NCI-H510A treated with DMSO at 0.1 percent for 48 hours (cell line): ENCODE measurements around the gene ANKRD2.
A peak's percentile ranks its signal among the peaks of the same experiment; 100 is the strongest.

Experiments
- DNase-seq: peaks from one replicate; lab custom pipeline; 2025; lab: John Stamatoyannopoulos, UW

Gene ANKRD2

DNA sequence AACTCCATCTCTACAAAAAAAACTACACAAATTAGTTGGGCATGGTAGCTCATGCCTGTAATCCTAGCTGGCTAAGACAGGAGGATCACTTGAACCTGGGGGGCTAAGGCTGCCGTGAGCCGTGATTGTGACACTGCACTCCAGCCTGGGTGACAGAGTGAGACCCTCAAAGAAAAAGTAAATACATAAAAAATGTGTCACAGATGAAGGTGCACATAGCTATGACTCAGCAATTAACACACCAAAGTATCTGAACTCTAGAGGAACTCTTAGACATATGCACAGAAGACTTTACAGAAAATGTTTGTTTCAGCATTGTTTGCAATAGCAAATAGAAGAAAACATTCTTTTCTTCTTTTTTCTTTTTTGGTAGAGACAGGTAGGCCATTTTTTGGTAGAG lies 25.2 kb downstream of the ANKRD2 start:
- no peak for DNase-seq

DNA sequence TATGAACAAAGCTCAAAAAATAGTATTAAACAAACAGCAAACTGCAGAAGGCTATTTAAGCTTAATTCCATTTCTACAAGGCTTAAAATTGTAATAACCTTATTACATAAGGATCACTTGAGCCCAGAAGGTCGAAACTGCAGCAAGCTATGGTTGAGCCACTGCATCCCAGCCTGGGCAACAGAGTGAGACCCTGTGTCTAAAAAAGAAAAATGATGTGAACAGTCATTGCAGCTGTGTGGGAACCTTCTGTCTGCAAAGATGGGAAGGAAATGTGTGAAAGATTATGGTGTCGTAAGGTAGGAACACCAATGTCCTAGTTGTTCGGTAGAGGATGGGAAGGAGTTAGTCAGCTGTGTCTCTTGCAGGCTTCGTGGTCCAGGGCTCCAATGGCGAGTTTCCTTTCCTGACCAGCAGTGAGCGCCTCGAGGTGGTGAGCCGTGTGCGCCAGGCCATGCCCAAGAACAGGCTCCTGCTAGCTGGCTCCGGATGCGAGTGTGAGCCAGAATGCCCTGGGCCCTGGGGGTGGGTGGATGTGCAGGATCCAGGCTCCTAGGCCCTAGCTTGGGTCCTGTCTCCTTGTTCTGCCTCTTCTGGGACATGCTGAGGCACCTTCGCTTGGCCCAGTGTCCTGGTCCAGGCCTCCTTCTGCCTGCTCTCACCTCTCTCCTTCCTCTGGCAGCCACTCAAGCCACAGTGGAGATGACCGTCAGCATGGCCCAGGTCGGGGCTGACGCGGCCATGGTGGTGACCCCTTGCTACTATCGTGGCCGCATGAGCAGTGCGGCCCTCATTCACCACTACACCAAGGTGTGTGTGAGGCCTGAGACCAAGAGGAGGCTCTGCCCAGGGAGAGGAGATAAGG lies 26.1 kb downstream of the ANKRD2 start:
- no peak for DNase-seq

DNA sequence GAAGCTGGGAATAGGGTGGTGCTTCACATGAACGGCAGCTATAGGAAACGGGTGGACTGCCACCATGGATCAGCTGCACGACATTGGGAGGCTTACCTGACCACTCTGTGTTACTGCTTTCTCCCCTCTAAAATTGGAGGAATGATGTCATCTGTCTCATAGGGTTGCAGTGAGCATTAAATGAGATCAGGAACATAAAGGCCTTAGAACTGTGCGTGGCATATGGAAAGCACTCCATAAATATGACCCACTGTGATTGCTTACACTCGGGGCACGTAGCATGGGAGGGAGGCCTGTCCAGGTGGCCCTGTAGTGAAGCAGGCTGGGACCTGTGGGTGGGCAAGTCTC lies 26.7 kb downstream of the ANKRD2 start:
- no peak for DNase-seq

DNA sequence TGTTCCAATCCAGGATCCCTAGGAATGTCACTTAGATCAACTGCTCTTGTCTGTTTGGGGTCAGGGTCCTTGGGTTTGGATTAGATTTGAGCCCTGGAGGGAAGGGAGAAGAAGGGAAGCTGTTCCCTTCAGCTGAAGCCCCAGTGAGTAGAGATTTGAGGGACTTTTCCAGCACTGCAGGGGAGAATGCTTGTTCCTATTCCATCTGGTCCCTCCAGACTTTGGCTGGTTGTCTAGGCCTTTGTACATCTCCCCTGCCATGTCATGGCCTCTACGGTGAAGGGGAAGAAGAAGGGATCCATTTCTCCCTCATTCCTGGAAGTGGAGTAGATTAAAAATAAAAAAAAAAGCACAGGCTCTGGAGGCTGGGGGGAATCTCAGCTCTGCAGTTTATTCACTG lies 28.0 kb downstream of the ANKRD2 start:
- no peak for DNase-seq

DNA sequence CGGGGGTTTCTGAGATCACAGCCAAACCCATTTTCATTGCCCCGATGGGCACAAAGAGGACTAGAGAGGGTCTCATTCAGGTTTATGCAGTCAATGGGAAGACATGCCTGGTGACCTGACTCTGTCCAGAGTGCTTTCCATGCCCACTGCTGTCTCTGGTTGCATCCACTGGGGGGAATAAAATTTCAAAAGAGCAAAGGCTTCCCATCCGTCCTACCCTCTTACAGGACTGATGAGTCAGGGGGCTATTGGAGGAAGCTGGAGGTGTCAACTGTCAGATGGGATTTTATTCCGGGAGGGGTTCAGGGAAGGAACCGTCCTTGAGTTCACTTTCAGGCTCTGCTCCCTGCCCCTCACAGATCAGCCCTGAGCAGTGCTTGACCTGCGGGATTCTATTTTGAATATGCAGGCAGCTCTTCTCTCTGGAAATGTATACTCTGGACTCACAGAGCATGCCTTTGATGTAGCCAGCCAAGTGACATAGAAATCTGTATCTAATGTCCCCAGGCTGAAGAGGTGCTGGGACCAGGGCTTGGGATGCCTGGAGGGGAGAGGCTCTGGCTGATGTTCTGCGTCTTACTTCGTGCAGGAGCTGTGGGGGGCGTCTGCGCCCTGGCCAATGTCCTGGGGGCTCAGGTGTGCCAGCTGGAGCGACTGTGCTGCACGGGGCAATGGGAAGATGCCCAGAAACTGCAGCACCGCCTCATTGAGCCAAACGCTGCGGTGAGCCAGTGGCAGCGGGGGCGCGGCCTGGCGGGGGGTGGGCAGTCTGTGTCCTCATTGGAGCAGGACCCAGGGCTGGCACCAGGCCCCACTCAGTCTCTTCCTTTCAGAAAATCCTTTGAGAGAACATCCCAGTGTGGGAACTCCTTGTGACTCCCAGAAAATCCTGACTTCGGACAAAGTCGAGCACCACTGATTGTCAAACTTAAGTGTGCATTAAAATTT lies 29.0 kb downstream of the ANKRD2 start:
- no peak for DNase-seq

DNA sequence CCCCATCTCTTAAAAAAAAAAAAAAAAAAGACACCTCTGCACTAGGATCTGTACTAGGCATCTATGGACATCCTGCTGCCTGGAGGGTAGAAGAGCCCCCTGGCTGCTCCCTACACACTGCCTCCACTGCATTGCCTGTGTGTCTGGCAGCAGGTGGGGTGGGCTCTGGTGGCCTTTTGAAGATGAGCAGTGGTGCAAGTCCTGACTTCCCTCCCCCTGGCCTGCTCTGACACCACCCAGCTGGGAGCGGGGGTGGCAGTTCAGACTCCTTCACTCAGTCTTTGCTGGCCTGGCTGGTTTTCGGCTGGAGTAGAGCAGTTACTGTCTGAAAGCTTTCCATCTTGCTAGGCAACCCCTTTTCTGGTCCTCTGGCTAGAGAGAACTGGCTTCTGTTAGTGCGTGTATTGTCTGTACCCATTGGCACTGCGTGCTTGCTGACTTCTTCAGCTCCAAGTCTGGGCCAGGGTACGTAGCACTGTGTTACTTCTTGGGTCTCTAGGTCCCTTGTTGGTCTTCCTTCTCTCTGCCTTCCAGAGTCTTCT lies 34.6 kb downstream of the ANKRD2 start:
- DNase-seq, result no peak

DNA sequence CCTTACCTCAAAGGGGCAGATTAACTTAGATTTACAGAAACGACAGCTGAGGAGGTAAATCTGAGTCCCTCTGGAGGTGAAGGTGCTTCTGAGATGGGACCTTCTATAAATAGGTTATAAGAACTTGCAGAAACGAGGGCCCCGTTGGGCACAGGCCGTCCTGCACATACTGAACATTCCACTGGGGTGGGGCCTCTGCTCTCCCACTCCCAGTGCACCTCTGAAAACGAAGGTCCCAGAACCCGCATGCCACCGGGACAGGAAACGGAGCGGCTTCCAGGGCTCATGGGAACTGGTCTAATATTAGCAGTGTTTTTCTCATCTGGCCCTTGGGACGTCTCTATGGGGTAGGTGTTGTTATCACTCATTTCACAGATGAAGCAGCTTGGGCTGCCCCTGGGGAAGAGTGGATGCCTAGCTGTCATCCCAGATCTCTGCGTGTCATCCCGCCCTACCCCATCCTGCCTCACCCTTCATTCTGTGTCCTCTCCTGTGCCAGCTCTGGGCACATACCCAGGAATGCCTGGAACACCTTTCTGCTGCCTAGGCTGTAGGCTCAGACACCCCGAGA lies 36.5 kb downstream of the ANKRD2 start:
- no peak for DNase-seq

DNA sequence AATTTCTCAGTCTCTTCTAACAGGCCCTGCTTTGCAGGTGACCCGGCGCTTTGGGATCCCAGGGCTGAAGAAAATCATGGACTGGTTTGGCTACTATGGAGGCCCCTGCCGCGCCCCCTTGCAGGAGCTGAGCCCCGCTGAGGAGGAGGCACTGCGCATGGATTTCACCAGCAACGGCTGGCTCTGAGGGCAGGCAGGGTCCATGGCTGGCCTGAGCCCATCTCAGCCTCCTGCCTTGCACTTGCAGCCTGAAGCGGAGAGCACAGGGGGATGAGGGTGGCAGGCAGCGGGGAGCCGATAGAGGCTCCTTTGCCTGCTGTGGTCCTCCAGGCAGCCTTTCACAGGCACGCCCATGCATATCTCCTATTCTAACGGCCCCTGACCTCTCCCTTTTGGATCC lies 38.9 kb downstream of the ANKRD2 start:
- no peak for DNase-seq

DNA sequence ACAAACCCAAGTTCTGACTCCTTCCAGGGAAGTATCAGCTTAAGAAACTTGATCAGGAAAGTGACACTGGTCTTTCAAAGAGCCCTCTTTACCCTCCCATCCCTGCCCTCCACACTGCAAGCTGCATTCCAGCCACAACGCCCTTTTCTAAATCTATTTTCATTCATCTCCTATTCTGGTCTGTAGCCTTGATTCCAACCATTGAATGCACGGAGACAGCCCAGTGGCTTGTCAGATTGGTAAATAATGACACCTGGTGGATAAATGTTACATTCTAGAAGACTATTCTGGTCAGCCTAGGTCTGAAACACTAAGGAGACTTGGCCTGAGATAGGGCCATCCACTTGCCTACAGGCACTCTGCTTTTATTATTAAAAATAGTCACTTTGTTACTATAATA lies 39.8 kb downstream of the ANKRD2 start:
- peak; percentile 41 for DNase-seq

DNA sequence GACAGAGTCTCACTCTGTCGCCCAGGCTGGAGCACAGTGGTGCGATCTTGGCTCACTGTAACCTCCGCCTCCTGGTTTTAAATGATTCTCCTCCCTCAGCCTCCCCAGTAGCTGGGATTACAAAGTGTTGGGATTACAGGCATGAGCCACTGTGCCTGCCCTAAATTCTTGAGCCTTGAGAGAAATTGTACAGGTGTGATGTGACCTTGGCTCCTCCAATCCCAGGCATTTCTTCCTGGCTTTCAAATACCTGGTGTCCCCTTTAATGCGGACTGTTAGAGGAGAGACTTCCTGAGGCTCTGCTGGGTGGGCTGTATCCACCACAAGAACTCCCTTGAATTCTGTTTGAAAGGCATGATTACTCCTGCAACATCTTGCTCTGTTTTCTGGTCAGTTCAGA lies 45.7 kb downstream of the ANKRD2 start:
- no peak for DNase-seq

DNA sequence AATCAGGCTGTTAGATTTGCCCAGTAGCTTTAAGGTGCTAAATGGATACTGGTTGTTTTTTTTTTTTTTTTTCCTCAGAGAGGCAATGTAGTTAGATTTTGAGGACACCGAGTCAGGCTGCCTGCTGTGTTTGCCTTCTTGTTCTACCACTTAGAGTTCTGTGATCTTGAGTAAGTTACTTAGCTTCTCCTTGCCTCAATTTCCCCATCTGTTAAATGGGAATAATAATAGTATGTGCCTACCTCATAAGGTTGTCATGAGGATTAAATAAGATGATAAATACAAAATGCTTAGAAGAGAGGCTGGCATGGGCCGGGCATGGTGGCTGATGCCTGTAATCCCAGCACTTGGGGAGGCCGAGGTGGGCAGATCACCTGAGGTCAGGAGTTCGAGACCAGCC lies 46.2 kb downstream of the ANKRD2 start:
- DNase-seq, result no peak

DNA sequence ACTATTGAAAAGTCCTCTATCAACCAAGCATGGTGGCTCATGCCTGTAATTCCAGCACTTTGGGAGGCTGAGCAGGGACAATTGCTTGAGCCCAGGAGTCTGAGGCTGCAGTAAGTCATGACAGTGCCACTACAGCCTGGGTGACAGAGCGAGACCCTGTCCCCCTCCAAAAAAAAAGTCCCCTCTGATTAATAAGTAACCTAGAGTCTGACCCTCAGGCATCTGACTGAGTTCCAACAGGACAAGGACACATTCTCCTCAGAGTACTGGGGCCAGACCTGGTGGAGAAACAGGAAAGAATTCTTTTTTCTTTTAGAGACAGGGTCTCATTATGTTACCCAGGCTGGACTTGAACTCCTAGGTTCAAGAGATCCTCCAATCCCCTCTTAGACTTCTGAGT lies 50.7 kb downstream of the ANKRD2 start:
- DNase-seq, result no peak

DNA sequence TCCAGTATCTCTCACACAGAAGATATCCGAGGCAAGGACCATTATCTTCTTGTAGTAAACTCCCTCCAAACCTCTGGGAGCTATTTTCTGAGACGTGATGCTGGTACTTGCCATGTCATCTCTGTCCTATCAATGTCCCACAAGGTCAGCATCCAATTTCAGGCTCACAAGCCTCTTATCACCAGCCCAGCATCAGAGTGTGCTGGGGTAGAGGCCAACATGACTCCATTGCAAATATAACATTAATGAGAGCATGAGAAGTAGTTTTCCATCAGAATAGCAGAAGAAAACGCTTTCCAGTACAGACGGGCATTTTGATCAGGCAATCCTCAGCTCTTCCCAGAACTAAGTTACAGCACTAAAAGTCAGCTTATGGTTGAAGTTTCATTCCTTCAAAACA lies 55.2 kb downstream of the ANKRD2 start:
- no peak for DNase-seq

DNA sequence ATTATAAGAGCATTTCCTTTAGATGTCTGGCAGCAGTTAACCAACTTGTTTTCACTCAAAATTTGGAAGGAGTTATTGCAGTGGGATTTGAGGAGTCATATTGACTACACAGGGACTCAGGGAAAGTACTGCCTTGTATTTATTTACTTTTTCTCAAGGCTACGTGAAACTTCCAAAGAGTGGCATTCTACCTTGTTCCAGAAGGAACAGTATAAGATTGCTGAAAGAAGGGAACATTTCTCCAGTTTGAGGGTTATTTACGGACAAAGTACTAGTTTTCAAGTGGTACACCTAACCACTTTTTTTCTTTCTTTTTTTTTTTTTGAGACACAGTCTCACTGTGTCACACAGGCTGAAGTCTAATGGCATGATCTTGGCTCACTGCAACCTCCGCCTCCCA lies 55.6 kb downstream of the ANKRD2 start:
- DNase-seq, result no peak

DNA sequence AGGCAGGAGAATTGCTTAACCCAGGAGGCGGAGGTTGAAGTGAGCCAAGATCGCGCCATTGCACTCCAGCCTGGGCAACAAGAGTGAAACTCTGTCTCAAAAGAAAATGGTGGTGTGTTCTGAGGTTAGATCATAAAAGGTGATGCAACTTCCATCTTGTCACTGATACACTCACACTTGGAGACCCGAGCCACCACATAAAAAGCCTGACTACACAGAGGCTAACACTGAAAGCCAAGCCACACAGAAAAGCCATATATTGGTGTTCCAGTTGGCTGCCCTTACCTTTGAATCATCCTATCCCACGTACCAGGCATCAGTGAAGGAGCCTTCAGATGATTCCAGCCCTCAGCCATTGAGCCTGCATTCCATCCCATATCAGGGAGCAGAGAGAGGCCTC lies 56.7 kb downstream of the ANKRD2 start:
- no peak for DNase-seq

DNA sequence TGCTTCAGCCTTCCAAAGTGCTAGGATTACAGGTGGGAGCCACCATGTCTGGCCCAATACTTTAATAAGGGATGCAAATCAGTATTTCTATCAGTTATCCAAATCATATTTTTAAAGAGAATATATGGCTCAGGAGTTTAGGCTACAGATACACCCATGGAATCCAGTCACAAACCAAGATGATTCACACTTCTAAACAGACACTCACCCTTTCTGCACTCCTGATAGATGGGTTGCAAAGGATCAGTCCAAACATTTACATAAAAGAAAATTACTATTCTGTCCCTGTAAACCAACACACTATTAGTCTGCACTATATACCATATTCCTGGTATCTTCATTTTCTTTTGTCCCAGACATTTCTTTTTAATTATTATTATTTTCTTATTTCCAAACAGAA lies 58.5 kb downstream of the ANKRD2 start:
- no peak for DNase-seq

DNA sequence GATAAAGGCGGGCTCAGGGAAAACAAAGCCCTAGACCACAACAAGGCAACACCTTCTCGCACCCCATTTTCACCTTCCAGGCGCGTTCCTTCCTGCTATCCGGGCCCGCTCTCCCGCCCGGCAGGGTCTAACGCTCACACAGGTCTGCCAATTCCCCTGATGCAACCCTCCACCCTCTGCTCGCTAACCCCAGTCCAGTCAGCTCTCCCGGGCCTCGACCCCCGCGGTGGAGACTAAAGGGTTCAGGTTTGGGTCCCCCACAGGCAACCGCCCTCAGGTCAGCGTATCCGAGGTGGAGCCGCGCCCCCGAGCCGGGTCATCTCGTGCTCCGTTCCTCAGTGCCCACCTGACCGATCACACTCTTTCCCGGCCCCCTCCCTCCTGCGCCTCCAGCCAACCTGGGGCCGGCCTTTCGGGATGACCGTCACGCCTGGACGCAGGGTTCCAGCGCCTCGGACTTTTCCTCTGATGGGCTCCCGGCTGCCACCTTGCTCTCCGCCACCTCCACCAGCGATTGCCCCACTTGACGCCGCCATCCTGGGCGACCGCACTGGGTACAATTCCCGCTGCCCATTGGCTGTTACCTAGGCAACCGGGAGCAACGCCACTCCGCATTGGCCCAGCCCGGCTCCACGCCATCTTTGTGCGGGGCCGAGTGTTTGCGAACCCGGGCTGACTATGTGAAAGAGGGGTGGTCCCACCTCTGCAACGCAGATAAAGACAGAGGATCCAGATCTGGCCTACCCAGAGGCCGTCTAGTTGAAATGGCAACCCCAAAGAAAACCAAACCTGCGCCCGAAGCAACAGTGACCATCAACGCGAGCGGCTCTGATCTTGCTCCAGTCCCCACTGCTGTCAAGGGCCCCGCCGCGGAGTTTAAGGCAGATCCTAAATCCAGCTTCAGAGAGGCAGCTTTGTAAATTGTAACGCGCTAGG lies 60.6 kb downstream of the ANKRD2 start, which contains the start of gene MORN4:
Gene MORN4, minus strand, starts transcription at position 552 of the 936 bp plus-strand sequence. CDS start 13,847 bp downstream, outside the sequence.
- DNase-seq, result peak; percentile 97
